A673 (cell line): ENCODE measurements around the gene POLR2B. TPM values are rescaled to one million over a fixed set of nuclear protein-coding genes. Genes with fewer than 3 reads are reported as not detected.

Source experiments
- BruUV-seq: library from RNA; stranded (reverse); fragments of 400-500 nt; replicated peaks from 2 replicates; lab custom pipeline; 2021; lab: Mats Ljungman, UMichigan
- CTCF ChIA-PET: fragments of 300-600 bp; sonication (Branson Sonifier 250); formaldehyde crosslinking; loops from one replicate; lab custom pipeline; 2022; ENCODE audit warnings: antibody characterized with exemption; lab: Charles Lee
- POLR2A ChIA-PET: fragments of 300-600 bp; sonication (Branson Sonifier 250); formaldehyde crosslinking; loops from one replicate; lab custom pipeline; 2022; ENCODE audit warnings: antibody characterized with exemption; ENCODE audit not compliant: low non-redundant PET; lab: Charles Lee
- DNase-seq: peaks from one replicate; pipeline ENCODE4 v3.0.0-alpha.2; 2015; ENCODE audit warnings: low spot score
- H3K27ac ChIP-seq: fragments of 200-600 bp; sonication (generic); 2 replicates; pipeline ENCODE4 v1.5.1; 2016; ENCODE audit warnings: mixed run types, low read depth, mild to moderate bottlenecking, mixed read lengths, antibody characterized with exemption, low read length; ENCODE audit not compliant: poor library complexity, severe bottlenecking
- H3K27me3 ChIP-seq: fragments of 200-600 bp; sonication (generic); replicated peaks from 2 replicates; pipeline ENCODE4 v1.6.1; 2017; ENCODE audit warnings: mixed run types, low read depth, mild to moderate bottlenecking, mixed read lengths, antibody characterized with exemption, low read length; ENCODE audit not compliant: insufficient read depth, poor library complexity
- H3K36me3 ChIP-seq: fragments of 200-600 bp; sonication (generic); 2 replicates; pipeline ENCODE4 v1.6.1; 2016; ENCODE audit warnings: mixed run types, mild to moderate bottlenecking, mixed read lengths, antibody characterized with exemption, low read length; ENCODE audit not compliant: insufficient read depth, poor library complexity, severe bottlenecking
- H3K4me1 ChIP-seq: fragments of 200-600 bp; sonication (generic); 2 replicates; pipeline ENCODE4 v1.6.1; 2017; ENCODE audit warnings: mixed run types, mild to moderate bottlenecking, mixed read lengths, antibody characterized with exemption, low read length; ENCODE audit not compliant: insufficient read depth, poor library complexity, severe bottlenecking
- H3K4me3 ChIP-seq: fragments of 200-600 bp; sonication (generic); 2 replicates; pipeline ENCODE4 v1.5.1; 2016; ENCODE audit warnings: low read depth, mixed run types, mild to moderate bottlenecking, mixed read lengths, low read length; ENCODE audit not compliant: poor library complexity, severe bottlenecking
- H3K9me3 ChIP-seq: fragments of 200-600 bp; sonication (generic); 2 replicates; pipeline ENCODE4 v1.6.1; 2016; ENCODE audit warnings: mixed run types, low read depth, mild to moderate bottlenecking, mixed read lengths, antibody characterized with exemption, low read length; ENCODE audit not compliant: poor library complexity, severe bottlenecking
- EZH2 ChIP-seq: fragments of 200-600 bp; sonication (generic); IDR thresholded peaks from 2 replicates; pipeline ENCODE4 v1.6.1; 2017; ENCODE audit warnings: borderline replicate concordance, low read depth, mild to moderate bottlenecking, mixed read lengths, antibody characterized with exemption, low read length; ENCODE audit not compliant: poor library complexity, severe bottlenecking
- intact Hi-C: fragments of 100-400 bp; cut with micrococcal nuclease; formaldehyde crosslinking; loops from one replicate; pipeline ENCODE4 v1.10.0; 2022; ENCODE audit not compliant: unreplicated experiment
- total RNA-seq: library from RNA; stranded (reverse); gene quantifications from 2 replicates; pipeline ENCODE4 v1.2.3, GENCODE V29; 2021
- TF ChIP-seq, protein P1 (sequence below): fragments of 300-800, 200-600 bp; sonication (generic); conservative IDR thresholded peaks from 2 replicates; pipeline ENCODE4 v1.5.1; 2017; ENCODE audit warnings: low read depth, mild to moderate bottlenecking, antibody characterized with exemption, low read length, moderate library complexity, mixed read lengths

Gene POLR2B
- total RNA-seq, 1 experiment from 2014 or later = 71.9 TPM

DNA sequence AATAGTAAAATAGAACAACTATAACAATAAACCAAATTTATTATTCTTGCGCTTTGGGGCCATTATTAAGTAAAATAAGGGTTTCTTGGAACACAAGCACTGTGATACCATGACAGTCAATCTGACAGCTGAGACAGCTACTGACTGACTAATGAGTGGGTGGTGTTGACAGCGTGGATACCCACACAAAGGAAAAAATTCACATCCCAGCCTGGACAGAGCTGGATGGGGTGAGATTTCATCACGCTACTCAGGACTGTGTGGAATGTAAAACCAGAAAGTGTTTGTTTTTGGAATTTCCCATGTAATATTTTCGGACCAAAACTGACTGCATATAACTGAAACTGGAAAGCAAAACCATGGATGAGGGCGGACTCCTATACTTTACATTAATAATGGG lies 82.7 kb downstream of the POLR2B start:
- H3K36me3 ChIP-seq = no peaks in the 10 kb centered on the region
- no peak overlapping the region for H3K4me3 ChIP-seq
- no peak overlapping the region for H3K27ac ChIP-seq
- intact Hi-C loops = no loop called here
- no peaks in the 10 kb centered on the region for H3K27me3 ChIP-seq
- H3K9me3 ChIP-seq = no peaks in the 10 kb centered on the region
- no peaks in the 10 kb centered on the region for H3K4me1 ChIP-seq
- ChIA-PET CTCF (no interaction called here), POLR2A (no interaction called here)
- no TSS peak for BruUV-seq
- TF ChIP-seq EZH2 = no peak
- TF ChIP-seq, protein P1, sequence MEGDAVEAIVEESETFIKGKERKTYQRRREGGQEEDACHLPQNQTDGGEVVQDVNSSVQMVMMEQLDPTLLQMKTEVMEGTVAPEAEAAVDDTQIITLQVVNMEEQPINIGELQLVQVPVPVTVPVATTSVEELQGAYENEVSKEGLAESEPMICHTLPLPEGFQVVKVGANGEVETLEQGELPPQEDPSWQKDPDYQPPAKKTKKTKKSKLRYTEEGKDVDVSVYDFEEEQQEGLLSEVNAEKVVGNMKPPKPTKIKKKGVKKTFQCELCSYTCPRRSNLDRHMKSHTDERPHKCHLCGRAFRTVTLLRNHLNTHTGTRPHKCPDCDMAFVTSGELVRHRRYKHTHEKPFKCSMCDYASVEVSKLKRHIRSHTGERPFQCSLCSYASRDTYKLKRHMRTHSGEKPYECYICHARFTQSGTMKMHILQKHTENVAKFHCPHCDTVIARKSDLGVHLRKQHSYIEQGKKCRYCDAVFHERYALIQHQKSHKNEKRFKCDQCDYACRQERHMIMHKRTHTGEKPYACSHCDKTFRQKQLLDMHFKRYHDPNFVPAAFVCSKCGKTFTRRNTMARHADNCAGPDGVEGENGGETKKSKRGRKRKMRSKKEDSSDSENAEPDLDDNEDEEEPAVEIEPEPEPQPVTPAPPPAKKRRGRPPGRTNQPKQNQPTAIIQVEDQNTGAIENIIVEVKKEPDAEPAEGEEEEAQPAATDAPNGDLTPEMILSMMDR = no peak
- DNase-seq = no peak

GRCh38 chr4:57063518-57063917 lies 84.8 kb downstream of the POLR2B start:
- H3K4me3 ChIP-seq = no peak overlapping the region

DNA sequence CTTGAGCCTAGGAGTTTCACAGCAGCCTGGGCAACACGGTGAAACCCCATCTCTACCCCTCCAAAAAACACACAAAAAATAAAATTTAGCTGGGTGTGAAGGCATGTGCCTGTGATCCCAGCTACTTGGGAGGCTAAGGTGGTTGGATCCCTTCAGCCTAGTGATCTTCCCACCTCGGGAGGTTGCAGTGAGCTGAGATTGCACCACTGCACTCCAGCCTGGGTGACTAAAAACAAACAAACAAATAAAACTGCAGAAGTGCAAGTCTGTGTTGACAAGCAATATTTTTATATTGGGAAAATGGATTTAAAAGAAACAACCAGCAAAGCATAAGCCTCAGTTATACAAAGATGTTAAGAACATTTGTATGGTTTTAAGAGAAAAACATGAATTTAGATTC lies 85.4 kb downstream of the POLR2B start:
- CTCF ChIA-PET = no interaction called here
- H3K27ac ChIP-seq = no peak overlapping the region
- H3K36me3 ChIP-seq = no peaks in the 10 kb centered on the region
- BruUV-seq = no TSS peak
- POLR2A ChIA-PET = no interaction called here
- intact Hi-C loops = no loop called here
- H3K4me1 ChIP-seq = no peaks in the 10 kb centered on the region
- DNase-seq = no peak
- no peaks in the 10 kb centered on the region for H3K9me3 ChIP-seq
- TF ChIP-seq EZH2 = no peak
- TF ChIP-seq, protein P1 = no peak
- H3K4me3 ChIP-seq = no peak overlapping the region
- no peaks in the 10 kb centered on the region for H3K27me3 ChIP-seq

More at GRCh38 chr4:57063518-57063917, 84.8 kb downstream of the POLR2B start:
- Histone ChIP-seq H3K27ac (no peak overlapping the region), H3K4me1 (no peaks in the 10 kb centered on the region), H3K9me3 (no peaks in the 10 kb centered on the region), H3K27me3 (no peaks in the 10 kb centered on the region), H3K36me3 (no peaks in the 10 kb centered on the region)
- intact Hi-C loops = no loop called here
- CTCF ChIA-PET = no interaction called here
- no peak for DNase-seq
- TF ChIP-seq, protein P1 = no peak
- no peak for TF ChIP-seq EZH2
- no TSS peak for BruUV-seq
- POLR2A ChIA-PET = no interaction called here
